Calu3 (cell line): ENCODE results near the gene PIK3C2B. TPM values are rescaled to one million over a fixed set of nuclear protein-coding genes. Genes with fewer than 3 reads are reported as not detected.

Experiments
- BruUV-seq: library from RNA; stranded (reverse); fragments of 400-500 nt; replicated peaks from 2 replicates; lab custom pipeline; 2021; lab: Mats Ljungman, UMichigan
- CTCF ChIA-PET: fragments of 300-600 bp; sonication (Branson Sonifier 250); formaldehyde crosslinking; loops from one replicate; lab custom pipeline; 2022; ENCODE audit warnings: antibody characterized with exemption; lab: Charles Lee
- DNase-seq: peaks from one replicate; pipeline ENCODE4 v3.0.0; 2022
- H3K27ac Mint-ChIP-seq: one replicate; pipeline ENCODE4 v1.8.0; 2022; ENCODE audit warnings: mixed read lengths; ENCODE audit not compliant: unreplicated experiment
- H3K27me3 Mint-ChIP-seq: one replicate; pipeline ENCODE4 v1.8.0; 2022; ENCODE audit warnings: mixed read lengths; ENCODE audit not compliant: unreplicated experiment
- H3K36me3 Mint-ChIP-seq: one replicate; pipeline ENCODE4 v1.8.0; 2022; ENCODE audit warnings: mild to moderate bottlenecking, moderate library complexity, mixed read lengths; ENCODE audit not compliant: insufficient read depth, unreplicated experiment
- H3K4me1 Mint-ChIP-seq: one replicate; pipeline ENCODE4 v1.8.0; 2022; ENCODE audit warnings: mild to moderate bottlenecking, low read depth, mixed read lengths; ENCODE audit not compliant: unreplicated experiment
- H3K4me3 Mint-ChIP-seq: one replicate; pipeline ENCODE4 v1.8.0; 2022; ENCODE audit warnings: mild to moderate bottlenecking, low read depth, moderate library complexity, mixed read lengths; ENCODE audit not compliant: unreplicated experiment
- H3K9me3 Mint-ChIP-seq: one replicate; pipeline ENCODE4 v1.8.0; 2022; ENCODE audit warnings: low read depth, mixed read lengths; ENCODE audit not compliant: unreplicated experiment
- intact Hi-C: fragments of 100-400 bp; cut with micrococcal nuclease; formaldehyde crosslinking; loops from one replicate; pipeline ENCODE4 v1.10.0; 2022; ENCODE audit not compliant: unreplicated experiment
- total RNA-seq: library from RNA; stranded (reverse); gene quantifications from 2 replicates; pipeline ENCODE4 v1.2.3, GENCODE V29; 2022
- TF ChIP-seq, protein P1 (sequence below): fragments of 200-600 bp; IDR thresholded peaks from one replicate; pipeline ENCODE4 v1.8.0; 2022; ENCODE audit warnings: antibody characterized with exemption; ENCODE audit not compliant: unreplicated experiment

The PIK3C2B gene
- total RNA-seq, 1 experiment from 2014 or later = 24.4 TPM

DNA sequence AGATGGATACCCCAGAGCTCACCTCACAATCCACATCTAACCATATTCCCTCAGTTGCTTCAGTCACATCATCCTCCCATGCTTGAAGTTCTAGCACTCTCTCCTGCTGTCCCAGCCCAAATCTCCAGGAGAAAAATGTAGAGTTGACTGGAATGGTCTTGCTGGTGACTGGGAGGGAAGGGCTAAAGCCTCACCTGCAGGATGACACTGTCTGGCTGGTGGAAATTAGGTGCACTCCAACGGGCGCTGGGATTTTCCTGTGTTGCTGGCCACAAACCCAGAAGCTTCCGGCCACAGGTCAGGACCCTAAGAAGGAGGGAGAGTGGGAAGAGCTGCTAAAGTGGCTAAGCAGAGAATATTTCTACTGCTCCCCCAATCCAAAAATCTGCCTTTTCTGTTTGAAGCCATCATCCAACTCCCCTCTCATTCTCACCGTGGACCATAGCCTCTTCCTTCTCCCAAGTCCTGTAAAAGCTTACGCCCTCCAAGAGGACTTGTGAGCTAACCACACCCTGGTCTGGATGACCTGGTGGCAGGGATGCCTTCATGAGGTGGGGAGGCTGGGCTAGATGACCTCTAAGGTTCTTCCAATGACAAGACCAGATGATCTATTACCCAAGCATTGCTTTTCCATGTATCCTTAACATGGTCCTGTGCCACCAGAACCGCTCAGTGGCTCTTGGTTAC is 45.5 kb downstream of the PIK3C2B start:
- DNase-seq = no peak
- TF ChIP-seq, protein P1, sequence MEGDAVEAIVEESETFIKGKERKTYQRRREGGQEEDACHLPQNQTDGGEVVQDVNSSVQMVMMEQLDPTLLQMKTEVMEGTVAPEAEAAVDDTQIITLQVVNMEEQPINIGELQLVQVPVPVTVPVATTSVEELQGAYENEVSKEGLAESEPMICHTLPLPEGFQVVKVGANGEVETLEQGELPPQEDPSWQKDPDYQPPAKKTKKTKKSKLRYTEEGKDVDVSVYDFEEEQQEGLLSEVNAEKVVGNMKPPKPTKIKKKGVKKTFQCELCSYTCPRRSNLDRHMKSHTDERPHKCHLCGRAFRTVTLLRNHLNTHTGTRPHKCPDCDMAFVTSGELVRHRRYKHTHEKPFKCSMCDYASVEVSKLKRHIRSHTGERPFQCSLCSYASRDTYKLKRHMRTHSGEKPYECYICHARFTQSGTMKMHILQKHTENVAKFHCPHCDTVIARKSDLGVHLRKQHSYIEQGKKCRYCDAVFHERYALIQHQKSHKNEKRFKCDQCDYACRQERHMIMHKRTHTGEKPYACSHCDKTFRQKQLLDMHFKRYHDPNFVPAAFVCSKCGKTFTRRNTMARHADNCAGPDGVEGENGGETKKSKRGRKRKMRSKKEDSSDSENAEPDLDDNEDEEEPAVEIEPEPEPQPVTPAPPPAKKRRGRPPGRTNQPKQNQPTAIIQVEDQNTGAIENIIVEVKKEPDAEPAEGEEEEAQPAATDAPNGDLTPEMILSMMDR = no peak
- Mint-ChIP-seq H3K27me3 (no peaks in the 10 kb centered on the region), H3K4me3 (no peak overlapping the region), H3K36me3 (peaks cover 33% of the 10 kb centered on the region), H3K27ac (no peak overlapping the region), H3K4me1 (peaks cover 72% of the 10 kb centered on the region), H3K9me3 (no peaks in the 10 kb centered on the region)
- CTCF ChIA-PET = interaction anchor here (0.6 to 9.2 kb wide), 4 partner anchors 15 to 54 kb away, joined by 3 to 132 read pairs (median 7); partner anchors contain the start of gene PIK3C2B
- intact Hi-C loops = no loop called here
- BruUV-seq = no TSS peak

DNA sequence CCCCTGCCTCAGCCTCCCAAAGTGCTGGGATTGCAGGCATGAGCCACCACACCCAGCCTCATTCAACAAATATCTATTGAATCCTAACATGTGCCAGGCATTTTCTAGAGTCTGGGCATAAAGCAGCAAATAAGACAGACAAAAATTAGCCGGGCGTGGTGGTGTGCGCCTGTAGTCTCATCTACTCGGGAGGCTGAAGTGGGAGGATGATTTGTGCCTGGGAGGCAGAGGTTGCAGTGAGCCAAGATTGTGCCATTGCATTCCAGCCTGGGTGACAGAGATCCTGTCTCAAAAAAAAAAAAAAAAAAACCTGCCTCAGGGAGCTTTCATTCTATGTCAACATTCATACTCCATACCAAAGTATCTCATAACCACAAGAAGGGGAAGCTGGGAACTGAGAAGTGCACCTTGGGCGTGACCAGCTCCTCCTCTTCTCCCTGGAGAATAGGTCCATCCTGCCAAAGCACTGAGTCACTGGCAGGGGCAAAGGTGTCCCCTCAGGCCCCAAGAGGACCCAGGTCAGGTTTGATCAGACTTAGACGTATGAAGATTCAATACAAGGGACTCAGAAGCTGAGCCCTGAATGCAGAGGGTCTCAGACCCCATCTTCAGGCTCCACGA is 46.2 kb downstream of the PIK3C2B start:
- TF ChIP-seq, protein P1 = no peak
- Mint-ChIP-seq H3K36me3 (peaks cover 39% of the 10 kb centered on the region), H3K9me3 (no peaks in the 10 kb centered on the region), H3K4me3 (no peak overlapping the region), H3K4me1 (peaks cover 77% of the 10 kb centered on the region), H3K27ac (no peak overlapping the region), H3K27me3 (no peaks in the 10 kb centered on the region)
- DNase-seq = peak; percentile 34
- CTCF ChIA-PET = interaction anchor here (0.6 to 9.2 kb wide), 4 partner anchors 15 to 55 kb away, joined by 3 to 132 read pairs (median 7); partner anchors contain the start of gene PIK3C2B
- no TSS peak for BruUV-seq
- intact Hi-C loops = no loop called here

DNA sequence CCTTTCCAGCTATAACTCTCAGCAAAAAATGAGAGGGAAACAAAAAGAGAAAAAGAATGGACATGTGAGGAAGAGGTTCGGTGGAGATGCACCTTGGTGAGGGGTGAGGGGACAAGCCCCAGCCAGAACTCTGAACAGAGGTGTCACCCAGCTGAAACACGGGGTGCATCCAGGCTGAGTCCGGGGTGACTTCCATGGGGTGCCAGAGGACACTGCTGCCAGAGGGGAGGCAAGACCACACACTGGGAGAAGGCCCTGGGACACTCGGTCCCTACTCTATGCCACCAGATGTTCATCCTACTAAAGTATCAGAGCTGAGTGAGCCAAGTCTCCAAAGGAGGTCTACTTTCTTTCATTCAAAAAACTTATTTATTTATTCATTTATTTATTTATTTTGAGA is 46.9 kb downstream of the PIK3C2B start:
- H3K9me3 Mint-ChIP-seq = no peaks in the 10 kb centered on the region
- peaks cover 77% of the 10 kb centered on the region for H3K4me1 Mint-ChIP-seq
- no peak overlapping the region for H3K4me3 Mint-ChIP-seq
- H3K27me3 Mint-ChIP-seq = no peaks in the 10 kb centered on the region
- H3K36me3 Mint-ChIP-seq = peaks cover 39% of the 10 kb centered on the region
- H3K27ac Mint-ChIP-seq = peak overlapping the region; percentile 23
- CTCF ChIA-PET = interaction anchor here (0.7 to 9.2 kb wide), 5 partner anchors 24 to 55 kb away, joined by 3 to 132 read pairs (median 11); partner anchors contain the start of gene PIK3C2B
- intact Hi-C loops = no loop called here
- TF ChIP-seq, protein P1 = no peak
- DNase-seq = no peak
- no TSS peak for BruUV-seq

DNA sequence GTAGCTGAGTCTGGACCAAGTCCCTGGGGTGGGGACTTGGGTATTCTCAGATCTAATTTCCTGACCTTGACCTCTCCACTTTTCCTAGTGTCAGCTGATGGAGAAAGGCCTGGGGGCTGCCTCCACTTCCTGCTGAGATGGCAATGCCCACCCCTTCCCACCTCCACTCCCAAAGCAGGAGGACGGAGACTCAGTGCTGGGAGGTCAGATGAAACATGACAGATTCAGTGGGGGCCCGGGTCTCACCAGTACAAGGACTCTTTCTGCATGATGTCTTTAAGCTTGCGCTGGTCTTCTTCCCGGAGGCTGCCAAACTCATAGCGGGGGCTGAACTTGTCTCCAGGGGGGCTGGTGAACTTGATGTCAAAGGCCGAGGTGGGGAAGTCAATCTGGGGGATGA is 47.4 kb downstream of the PIK3C2B start:
- Mint-ChIP-seq H3K9me3 (no peaks in the 10 kb centered on the region), H3K27ac (no peak overlapping the region), H3K36me3 (peaks cover 39% of the 10 kb centered on the region), H3K4me3 (no peak overlapping the region), H3K4me1 (peaks cover 80% of the 10 kb centered on the region), H3K27me3 (no peaks in the 10 kb centered on the region)
- intact Hi-C loops = no loop called here
- no TSS peak for BruUV-seq
- CTCF ChIA-PET = interaction anchor here (0.7 to 9.2 kb wide), 6 partner anchors 23 to 360 kb away, joined by 3 to 132 read pairs (median 8); partner anchors contain the start of genes MDM4 and PIK3C2B
- TF ChIP-seq, protein P1 = no peak
- DNase-seq = no peak
